Calu3 (cell line): ENCODE data around the gene SIGLEC8. TPM values are rescaled to one million over a fixed set of nuclear protein-coding genes. Genes with fewer than 3 reads are reported as not detected.

ENCODE experiments used
- BruUV-seq: library from RNA; stranded (reverse); fragments of 400-500 nt; replicated peaks from 2 replicates; lab custom pipeline; 2021; lab: Mats Ljungman, UMichigan
- CTCF ChIA-PET: fragments of 300-600 bp; sonication (Branson Sonifier 250); formaldehyde crosslinking; loops from one replicate; lab custom pipeline; 2022; ENCODE audit warnings: antibody characterized with exemption; lab: Charles Lee
- DNase-seq: peaks from one replicate; pipeline ENCODE4 v3.0.0; 2022
- H3K27ac Mint-ChIP-seq: one replicate; pipeline ENCODE4 v1.8.0; 2022; ENCODE audit warnings: mixed read lengths; ENCODE audit not compliant: unreplicated experiment
- H3K27me3 Mint-ChIP-seq: one replicate; pipeline ENCODE4 v1.8.0; 2022; ENCODE audit warnings: mixed read lengths; ENCODE audit not compliant: unreplicated experiment
- H3K36me3 Mint-ChIP-seq: one replicate; pipeline ENCODE4 v1.8.0; 2022; ENCODE audit warnings: mild to moderate bottlenecking, moderate library complexity, mixed read lengths; ENCODE audit not compliant: insufficient read depth, unreplicated experiment
- H3K4me1 Mint-ChIP-seq: one replicate; pipeline ENCODE4 v1.8.0; 2022; ENCODE audit warnings: mild to moderate bottlenecking, low read depth, mixed read lengths; ENCODE audit not compliant: unreplicated experiment
- H3K4me3 Mint-ChIP-seq: one replicate; pipeline ENCODE4 v1.8.0; 2022; ENCODE audit warnings: mild to moderate bottlenecking, low read depth, moderate library complexity, mixed read lengths; ENCODE audit not compliant: unreplicated experiment
- H3K9me3 Mint-ChIP-seq: one replicate; pipeline ENCODE4 v1.8.0; 2022; ENCODE audit warnings: low read depth, mixed read lengths; ENCODE audit not compliant: unreplicated experiment
- intact Hi-C: fragments of 100-400 bp; cut with micrococcal nuclease; formaldehyde crosslinking; loops from one replicate; pipeline ENCODE4 v1.10.0; 2022; ENCODE audit not compliant: unreplicated experiment
- total RNA-seq: library from RNA; stranded (reverse); gene quantifications from 2 replicates; pipeline ENCODE4 v1.2.3, GENCODE V29; 2022
- TF ChIP-seq, protein P1 (sequence below): fragments of 200-600 bp; IDR thresholded peaks from one replicate; pipeline ENCODE4 v1.8.0; 2022; ENCODE audit warnings: antibody characterized with exemption; ENCODE audit not compliant: unreplicated experiment

The SIGLEC8 gene
- total RNA-seq, 1 experiment from 2014 or later, result not detected

DNA sequence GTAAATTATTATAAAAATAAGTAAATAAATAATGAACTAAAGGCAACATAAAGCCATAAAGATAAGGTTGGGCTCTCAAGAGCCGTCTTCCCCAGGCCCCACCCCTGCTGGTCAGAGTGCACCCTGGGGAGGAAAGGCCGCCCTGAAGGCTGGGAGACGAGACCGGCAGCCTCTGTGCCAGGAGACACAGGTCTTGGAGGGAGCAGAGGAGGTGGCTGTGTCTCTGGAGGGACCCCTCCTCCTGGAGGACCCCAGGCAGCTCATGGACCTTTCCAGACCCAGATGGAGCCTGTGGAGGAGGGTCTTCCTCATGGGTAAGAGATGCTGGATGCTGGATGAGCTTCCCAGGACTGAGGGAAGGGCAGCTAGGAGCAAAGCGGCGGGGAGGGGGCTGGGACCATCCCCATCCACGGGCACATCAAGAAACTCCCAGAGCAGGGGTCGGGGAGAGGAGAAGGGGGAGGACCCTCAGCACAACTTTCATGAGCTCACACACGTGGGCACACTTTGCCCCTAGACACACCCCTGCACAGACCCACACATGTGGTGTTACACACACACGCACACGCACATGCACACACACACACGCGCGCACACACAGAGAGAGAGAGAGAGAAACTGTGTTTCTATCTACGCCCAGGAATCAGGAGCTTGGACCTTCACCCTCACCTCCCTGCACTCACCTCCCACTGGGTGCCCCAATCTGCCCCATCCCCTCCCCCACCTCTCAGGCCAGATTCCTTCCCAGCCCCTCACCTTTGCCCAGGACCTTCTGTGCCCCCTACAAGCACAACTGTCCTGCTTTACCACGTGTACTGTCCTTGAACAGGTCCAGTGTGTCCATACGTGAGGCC, 20.4 kb upstream of the SIGLEC8 start, which contains the start of gene CEACAM18:
TSS of gene CEACAM18 (plus strand) at position 159 of the 854 bp plus-strand sequence.
- H3K27ac Mint-ChIP-seq, result no peak within 1 kb of the TSS
- peaks cover 5% of the 10 kb centered on the region for H3K9me3 Mint-ChIP-seq
- no TSS peak for BruUV-seq
- peaks cover 30% of the 10 kb centered on the region for H3K4me1 Mint-ChIP-seq
- peaks cover 24% of the 10 kb centered on the region for H3K27me3 Mint-ChIP-seq
- no peak for DNase-seq
- TF ChIP-seq, protein P1, sequence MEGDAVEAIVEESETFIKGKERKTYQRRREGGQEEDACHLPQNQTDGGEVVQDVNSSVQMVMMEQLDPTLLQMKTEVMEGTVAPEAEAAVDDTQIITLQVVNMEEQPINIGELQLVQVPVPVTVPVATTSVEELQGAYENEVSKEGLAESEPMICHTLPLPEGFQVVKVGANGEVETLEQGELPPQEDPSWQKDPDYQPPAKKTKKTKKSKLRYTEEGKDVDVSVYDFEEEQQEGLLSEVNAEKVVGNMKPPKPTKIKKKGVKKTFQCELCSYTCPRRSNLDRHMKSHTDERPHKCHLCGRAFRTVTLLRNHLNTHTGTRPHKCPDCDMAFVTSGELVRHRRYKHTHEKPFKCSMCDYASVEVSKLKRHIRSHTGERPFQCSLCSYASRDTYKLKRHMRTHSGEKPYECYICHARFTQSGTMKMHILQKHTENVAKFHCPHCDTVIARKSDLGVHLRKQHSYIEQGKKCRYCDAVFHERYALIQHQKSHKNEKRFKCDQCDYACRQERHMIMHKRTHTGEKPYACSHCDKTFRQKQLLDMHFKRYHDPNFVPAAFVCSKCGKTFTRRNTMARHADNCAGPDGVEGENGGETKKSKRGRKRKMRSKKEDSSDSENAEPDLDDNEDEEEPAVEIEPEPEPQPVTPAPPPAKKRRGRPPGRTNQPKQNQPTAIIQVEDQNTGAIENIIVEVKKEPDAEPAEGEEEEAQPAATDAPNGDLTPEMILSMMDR, result no peak
- peaks cover 4% of the 10 kb centered on the region for H3K36me3 Mint-ChIP-seq
- CTCF ChIA-PET, result interaction anchor here (0.6 kb wide), 1 partner anchor 97 kb away, joined by 4 read pairs; no protein-coding TSS in a partner anchor
- intact Hi-C loops, result loop anchor here (10.0 kb wide), 1 partner anchor 96 kb away; the partner anchor contains the start of gene ZNF175
- no peak within 1 kb of the TSS for H3K4me3 Mint-ChIP-seq

DNA sequence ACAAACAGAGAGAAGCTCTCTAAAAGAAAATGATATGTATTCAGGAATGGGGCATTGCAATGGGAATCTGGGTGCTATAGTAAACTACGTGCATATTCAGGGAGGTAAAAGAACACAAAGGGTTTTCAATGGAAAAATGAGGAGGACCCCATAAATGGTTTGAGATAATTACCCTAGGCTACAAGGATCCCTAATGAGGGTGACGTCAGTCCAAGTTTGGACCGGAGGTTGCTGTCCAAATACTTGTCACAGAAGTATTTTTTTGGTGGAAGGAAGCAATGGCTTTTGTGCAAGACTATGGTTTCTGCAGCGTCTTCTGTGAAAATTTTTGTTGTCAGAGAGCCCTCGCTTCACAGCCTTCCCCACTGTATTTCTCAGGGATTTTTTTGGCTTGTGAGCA, 19.1 kb upstream of the SIGLEC8 start:
- peaks cover 43% of the 10 kb centered on the region for H3K4me1 Mint-ChIP-seq
- intact Hi-C loops, result loop anchor here (10.0 kb wide), 1 partner anchor 97 kb away; the partner anchor contains the start of gene ZNF175
- TF ChIP-seq, protein P1, result no peak
- peaks cover 5% of the 10 kb centered on the region for H3K9me3 Mint-ChIP-seq
- H3K27ac Mint-ChIP-seq, result no peak overlapping the region
- H3K36me3 Mint-ChIP-seq, result peaks cover 4% of the 10 kb centered on the region
- DNase-seq, result no peak
- H3K27me3 Mint-ChIP-seq, result peaks cover 15% of the 10 kb centered on the region
- no peak overlapping the region for H3K4me3 Mint-ChIP-seq
- no TSS peak for BruUV-seq
- CTCF ChIA-PET, result no interaction called here

DNA sequence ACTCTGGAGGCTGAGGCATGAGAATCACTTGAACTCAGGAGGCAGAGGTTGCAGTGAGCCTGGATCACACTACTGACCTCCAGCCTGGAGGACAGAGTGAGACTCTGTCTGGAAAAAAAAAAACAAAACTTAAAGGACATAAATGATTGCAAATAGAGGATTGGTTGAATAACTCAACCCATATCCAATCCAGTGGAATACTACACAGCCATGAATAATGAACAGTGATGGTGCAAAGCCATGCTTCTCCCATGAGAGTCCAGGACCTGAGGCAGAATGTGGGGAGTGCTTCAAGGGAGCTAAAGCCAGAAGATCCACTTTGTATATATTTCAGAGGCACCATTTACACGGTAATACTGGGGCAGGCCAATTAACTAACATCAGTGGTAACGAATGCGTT, 17.9 kb upstream of the SIGLEC8 start:
- peaks cover 4% of the 10 kb centered on the region for H3K36me3 Mint-ChIP-seq
- TF ChIP-seq, protein P1, result no peak
- H3K27ac Mint-ChIP-seq, result no peak overlapping the region
- no peak for DNase-seq
- no peak overlapping the region for H3K4me3 Mint-ChIP-seq
- H3K27me3 Mint-ChIP-seq, result peaks cover 14% of the 10 kb centered on the region
- H3K9me3 Mint-ChIP-seq, result peaks cover 5% of the 10 kb centered on the region
- BruUV-seq, result no TSS peak
- peaks cover 44% of the 10 kb centered on the region for H3K4me1 Mint-ChIP-seq
- intact Hi-C loops, result loop anchor here (10.0 kb wide), 1 partner anchor 99 kb away; the partner anchor contains the start of gene ZNF175
- CTCF ChIA-PET, result no interaction called here

DNA sequence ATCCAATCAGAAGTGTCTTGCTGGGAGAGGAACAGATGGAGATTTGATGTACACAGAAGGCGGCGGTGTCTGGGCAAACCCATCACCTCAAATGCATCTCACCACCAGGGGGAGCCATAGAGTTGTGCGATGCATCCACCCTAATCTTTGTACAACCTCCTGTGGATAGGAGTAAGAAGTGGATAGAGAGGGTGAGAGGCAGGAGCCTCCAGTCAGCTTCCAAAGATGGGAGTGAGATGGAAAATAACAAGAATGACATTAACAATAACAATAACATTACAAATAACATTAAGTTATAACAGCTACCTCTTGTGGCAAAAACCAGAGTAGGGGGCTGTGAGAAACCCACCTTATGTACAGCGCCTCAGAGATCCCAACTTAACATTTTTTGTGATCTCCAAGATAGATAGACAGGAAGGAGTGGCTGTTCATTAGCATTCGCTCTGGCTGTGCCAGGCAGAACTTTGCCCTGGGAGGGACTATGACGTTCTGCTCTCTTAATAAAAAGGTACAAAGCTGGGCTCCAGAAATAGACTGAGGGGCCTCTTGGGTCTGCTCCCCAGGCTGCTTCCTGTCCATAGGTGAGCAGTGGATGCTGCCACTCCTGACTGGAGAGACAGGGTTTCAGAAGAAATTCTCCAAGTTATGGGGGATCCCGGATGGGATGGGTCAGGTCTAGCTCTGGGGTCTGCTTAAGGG, 14.9 kb upstream of the SIGLEC8 start:
- CTCF ChIA-PET, result interaction anchor here (0.5 to 4.9 kb wide), 8 partner anchors 33 to 305 kb away, joined by 3 to 84 read pairs (median 3); no protein-coding TSS in a partner anchor
- no peak overlapping the region for H3K27ac Mint-ChIP-seq
- TF ChIP-seq, protein P1, result peak; percentile 97
- peaks cover 44% of the 10 kb centered on the region for H3K4me1 Mint-ChIP-seq
- peaks cover 4% of the 10 kb centered on the region for H3K36me3 Mint-ChIP-seq
- intact Hi-C loops, result loop anchor here (1.0 to 10.0 kb wide), 4 partner anchors 42 to 310 kb away; partner anchors contain the start of gene ZNF175
- H3K4me3 Mint-ChIP-seq, result no peak overlapping the region
- peaks cover 5% of the 10 kb centered on the region for H3K9me3 Mint-ChIP-seq
- DNase-seq, result peak; percentile 92
- H3K27me3 Mint-ChIP-seq, result peaks cover 4% of the 10 kb centered on the region
- BruUV-seq, result no TSS peak
